ENCODE measurements around the gene NSMCE3.

Gene NSMCE3

DNA sequence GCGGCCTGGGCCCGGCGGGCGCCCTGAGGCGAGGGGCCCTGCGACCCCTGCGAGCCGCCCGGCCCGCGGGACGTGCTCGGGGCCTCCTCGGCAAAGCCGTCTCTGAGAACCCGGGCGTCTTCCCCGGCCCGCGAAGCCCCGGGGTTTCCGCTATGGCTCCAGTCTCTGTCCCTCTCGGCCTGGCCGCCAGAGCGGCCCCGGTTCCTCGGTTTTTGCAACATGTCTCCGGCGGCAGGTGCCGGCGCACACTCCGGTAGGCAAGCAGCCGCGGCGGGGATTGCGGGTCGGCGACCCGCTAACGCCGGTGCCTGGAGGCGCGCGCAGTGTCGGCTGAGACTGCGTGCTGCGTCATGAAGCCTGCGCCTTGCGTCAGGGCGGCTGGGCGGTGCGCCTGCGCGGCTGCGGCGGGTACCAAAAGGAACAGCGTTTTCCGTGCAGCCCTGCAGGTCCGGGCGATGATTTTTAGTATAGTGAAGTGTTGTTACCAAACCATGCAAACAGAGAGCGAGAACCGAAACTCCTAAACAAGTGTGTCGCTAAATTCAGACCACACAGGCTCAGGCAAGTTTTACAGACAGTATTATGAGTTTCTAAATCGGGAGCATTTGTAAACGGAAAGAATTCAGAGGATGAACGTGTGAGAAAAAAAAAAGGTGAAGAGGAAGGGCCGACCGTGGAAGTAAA is at the start of gene NSMCE3:
TSS of gene NSMCE3 (minus strand) at position 338 of the 684 bp plus-strand sequence. CDS start at position 221, 117 bp downstream.
- DNase-seq (ENCODE audit: low spot score) = peak; percentile 94

DNA sequence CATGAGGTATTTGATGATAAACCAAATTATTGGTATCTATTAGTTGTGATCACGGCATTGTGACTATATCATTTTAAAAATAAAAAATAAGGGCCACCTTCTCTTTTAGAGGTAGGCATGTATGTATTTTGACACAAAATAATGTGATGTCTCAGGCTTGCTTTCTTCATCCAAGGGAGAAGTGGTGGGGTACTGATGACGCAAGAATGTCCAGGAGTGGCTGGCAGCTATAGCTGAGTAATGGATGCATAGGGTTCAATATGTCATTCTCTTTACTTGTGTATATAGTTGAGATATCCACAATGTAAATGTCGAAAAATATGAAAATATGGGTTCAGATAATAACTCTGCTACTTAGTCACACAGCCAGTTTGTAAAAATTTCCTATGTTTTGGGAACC is 46.8 kb upstream of the NSMCE3 start:
- no peak for DNase-seq (ENCODE audit: low spot score)

DNA sequence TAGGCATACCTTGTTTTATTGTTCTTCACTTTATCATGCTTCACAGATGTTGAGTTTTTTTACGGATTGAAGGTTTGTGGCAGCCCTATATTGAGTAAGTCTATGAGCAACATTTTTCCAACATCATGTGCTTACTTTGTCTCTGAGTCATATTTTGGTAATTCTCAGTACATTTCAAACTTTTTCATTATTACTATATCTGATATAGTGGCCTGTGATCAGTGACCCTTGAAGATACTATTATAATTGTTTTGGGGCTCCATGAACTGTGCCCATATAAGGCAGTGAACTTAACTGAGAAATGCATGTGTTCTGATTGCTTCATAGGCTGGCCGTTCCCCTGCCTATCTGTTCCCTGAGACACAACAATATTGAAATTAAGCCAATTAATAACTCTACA is 42.8 kb upstream of the NSMCE3 start:
- no peak for DNase-seq (ENCODE audit: low spot score)

DNA sequence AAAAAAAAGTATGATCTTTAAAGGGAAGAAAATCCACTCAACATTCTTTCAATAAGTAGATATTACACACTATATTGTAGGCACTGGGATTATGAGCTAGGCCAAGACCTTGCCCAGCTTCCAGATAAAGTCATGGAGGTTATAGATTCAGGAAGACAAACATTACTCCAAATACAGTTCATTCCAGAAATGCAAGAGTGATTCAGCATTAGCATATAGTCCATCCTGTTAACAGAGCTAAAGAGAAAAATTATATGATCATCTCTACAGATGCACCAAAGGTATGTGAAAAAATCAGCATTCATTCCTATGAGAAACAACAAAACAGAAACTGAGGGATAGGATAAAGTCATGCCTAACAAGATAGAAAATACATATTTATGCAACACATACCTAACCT is 42.1 kb upstream of the NSMCE3 start:
- DNase-seq (ENCODE audit: low spot score) = no peak

DNA sequence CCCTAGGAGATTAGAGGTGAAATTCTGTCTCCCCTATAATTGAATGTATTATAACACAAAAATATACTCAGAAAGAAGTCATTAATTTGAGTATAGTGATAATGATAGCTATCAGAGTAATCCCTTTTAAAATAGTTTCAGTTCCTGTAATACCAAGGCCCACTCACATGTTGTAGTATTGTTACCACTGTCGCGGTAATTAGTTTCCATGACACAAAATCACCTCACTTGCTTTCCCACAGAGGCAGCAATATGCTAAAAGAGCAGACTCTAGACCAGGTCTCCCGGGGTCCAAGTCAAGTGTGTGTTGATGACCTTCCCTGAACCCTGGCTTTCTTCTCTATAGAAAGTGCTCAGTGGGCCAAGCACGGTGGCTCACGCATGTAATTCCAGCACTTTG is 39.5 kb upstream of the NSMCE3 start:
- no peak for DNase-seq (ENCODE audit: low spot score)

DNA sequence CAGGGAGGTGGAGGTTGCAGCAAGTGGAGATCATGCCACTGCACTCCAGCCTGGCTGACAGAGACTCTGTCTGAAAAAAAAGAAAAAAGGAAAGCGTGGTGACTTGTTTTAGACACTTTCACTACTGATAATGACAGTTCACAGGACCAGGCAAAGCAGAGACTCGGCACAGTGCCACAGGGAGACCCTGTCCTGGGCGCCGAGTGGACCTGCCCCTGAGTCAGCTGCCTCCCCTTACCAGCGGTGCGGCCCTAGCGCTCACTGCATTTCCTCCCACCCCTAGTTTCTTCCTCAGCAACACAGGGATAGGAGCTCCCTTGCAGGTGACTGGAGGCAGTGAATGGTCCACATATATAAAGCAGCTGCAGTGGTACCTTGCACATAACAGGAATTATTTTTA is 38.7 kb upstream of the NSMCE3 start:
- DNase-seq (ENCODE audit: low spot score) = no peak

DNA sequence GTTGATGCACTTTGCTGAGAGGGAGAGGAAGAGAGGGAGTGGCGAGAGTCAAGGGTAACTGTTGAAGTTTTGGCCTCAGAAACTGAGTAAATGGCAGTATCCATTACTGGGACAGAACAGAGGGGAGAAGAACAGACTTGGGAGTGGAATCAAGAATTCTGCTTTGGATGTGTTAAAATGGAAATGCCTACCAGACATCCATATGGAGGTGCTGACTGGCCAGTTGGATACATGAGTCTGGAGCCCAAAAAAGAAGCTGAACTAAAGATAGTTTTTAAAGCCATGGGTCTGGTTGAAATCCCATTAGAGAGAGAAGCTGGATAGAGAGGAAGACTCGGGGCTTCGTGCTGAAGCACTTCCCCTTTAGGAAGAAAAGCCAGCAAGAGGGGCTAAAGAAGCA is 35.9 kb upstream of the NSMCE3 start:
- DNase-seq (ENCODE audit: low spot score) = no peak

DNA sequence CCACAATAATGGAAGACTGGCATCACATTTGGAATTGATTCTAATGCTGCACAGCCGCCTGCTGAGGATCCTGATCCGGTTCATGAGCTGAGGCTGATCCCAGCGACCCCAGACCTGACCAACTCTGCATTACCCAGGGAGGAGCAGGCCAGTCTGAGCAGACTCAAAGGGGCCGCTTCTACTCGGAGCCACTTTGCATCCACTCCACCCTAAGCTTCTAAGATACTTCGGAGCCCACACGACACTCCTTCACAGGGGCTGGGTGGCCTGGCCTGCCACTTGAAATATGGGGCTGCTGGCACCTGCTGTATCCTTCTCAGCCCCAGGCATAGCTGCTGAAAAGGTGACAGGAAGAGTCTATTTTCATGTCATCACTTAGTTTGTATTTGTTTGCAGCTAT is 33.2 kb upstream of the NSMCE3 start:
- DNase-seq (ENCODE audit: low spot score) = no peak

DNA sequence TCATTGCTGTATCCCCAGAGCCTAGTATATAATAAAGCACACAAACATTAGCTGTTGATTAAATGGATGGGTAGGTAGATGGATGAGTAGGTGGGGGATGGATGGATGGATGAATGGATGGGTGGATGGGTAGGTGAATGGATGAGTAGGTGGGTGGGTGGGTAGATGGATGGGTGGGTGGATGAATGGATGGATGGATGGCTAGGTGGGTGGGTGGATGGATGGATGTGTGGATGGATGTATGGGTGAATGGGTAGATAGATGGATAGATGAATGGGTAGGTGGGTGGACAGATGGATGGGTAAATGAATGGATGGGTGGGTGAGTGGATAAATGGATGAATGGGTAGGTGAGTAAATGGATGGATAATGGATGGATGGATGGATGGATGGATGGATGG is 30.2 kb upstream of the NSMCE3 start:
- DNase-seq (ENCODE audit: low spot score) = no peak

DNA sequence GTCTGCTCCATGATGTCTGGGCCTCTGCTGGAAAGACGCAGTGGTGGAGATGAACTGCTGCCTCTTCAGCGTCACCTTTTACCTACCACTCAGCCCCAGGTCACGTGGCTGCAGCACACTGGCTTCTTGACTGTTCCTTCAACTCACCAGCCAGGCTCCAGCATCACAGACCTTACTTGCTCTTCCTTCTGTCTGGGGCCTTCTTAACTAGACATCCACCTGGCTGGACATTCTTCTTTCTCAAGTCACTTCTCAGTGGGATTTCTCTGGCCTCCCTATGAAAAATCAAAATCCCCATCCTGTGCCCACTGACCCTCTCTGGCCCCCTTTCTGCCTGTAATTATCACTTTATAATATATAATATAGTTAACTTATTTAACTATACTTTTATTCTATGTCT is 29.7 kb upstream of the NSMCE3 start:
- no peak for DNase-seq (ENCODE audit: low spot score)

DNA sequence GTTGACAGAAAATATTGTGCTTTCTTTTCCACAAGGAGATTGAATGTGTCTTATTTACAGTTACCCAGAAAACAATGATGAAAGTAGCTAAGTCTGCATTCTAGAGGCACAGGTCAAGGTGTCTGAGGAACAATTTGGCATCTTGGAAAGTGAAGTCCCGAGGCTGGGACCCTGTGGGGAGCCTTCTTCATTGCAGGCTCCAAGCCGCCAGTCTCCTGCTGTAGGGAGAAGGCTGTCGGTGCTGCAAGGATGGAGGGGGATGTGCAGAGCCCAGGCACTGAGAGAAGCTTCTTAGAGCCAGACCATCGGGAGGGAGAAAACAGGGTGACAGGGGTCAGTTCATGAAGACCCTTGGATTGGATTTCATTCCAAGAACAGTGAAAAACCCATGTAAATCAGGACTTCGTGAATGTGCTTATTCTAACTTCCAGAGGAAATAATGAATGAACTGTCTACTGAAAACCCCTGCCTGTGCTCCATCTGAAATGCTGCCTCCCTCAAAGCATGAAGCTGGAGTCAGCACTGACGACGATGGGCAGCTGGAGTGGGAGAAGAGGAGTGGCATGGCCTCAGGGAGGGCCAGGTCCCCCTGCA is 25.2 kb upstream of the NSMCE3 start:
- no peak for DNase-seq (ENCODE audit: low spot score)

DNA sequence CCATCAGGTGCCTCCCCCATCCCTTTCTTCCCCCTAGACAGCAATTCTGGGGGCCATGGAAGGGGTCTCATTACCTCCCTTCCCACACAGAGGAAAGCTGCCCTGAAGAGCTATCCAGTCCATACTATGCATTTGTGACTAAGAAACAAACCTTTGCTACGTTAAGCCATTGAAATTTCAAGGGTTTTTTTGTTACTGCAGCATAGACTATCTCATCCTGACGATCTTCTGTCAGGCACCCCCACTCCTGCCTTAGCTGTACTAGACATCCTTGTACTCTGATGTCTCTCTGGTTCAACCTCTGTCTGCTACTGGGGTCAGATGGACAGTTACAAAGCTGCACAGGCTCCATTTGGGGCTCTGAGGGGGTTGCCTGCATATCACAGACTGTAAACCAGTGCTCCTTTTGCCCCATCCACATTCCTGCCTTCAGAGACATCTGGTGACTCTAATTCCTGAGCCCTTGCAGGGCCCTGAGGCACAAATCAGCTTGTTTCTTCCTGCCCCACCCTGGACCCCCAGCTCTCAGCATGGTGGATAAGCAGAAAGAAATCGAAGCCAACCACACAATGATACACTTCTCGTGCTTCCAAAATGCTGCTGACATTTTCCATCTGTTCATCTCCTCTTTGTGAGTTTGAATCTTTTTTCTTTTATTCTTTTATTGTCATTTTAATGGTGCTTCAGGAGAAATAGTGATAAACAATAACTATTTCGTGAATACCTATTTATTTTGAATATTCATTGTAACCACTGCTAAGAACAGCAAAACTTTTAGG is 21.6 kb upstream of the NSMCE3 start:
- no peak for DNase-seq (ENCODE audit: low spot score)

DNA sequence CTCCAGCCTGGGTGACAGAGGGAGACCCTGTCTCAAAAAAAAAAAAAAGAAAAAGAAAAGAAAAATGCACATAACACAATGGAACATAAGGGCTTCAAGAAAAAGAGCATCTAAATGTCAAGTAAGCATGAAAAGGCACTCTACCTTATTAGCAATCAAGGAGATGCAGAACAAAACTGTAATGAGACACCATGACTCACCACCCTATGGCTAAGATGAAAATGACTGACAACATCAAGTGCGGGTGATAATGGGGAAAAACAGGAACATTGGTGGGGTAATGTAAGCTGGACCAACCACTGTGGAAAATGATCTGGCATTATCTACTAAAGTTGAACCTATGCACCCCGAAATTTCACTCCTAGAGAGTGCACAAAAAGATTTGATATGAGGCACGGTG is 19.6 kb upstream of the NSMCE3 start:
- DNase-seq (ENCODE audit: low spot score) = no peak

DNA sequence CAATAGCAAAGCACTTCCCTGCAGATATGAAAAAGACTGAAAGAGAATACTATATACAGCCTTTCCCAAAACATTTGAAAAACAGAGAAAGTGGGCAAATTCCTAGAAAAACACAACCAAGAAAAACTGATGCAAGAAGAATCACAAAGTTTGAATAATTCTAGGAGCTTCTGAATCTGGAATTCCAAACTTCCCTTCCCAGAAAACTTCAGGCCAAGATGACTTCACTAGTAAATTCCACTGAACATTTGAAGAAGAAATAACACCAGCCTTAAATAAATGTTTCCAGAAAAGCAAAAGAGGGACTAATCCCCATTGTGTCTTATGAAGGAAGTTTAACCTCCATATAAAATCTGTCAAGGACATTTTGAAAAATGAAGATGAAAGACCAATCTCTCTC is 15.8 kb upstream of the NSMCE3 start:
- no peak for DNase-seq (ENCODE audit: low spot score)

DNA sequence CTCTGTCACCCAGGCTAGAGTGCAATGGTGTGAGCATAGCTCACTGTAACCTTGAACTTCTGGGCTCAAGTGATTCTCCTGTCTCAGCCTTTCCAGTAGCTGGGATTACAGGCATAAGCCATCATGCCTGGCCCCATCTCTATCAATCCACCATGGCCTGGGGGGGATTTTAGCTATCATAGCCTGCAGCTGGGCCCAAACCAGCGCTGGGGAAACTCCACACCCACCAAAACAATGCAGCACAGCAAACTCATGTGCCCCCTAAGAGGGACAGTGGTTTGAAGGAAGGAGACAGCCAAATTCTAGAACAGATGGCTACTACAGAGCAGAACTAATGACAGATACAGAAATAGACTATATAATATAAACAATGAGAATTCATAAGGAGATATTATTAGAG is 13.8 kb upstream of the NSMCE3 start:
- no peak for DNase-seq (ENCODE audit: low spot score)

DNA sequence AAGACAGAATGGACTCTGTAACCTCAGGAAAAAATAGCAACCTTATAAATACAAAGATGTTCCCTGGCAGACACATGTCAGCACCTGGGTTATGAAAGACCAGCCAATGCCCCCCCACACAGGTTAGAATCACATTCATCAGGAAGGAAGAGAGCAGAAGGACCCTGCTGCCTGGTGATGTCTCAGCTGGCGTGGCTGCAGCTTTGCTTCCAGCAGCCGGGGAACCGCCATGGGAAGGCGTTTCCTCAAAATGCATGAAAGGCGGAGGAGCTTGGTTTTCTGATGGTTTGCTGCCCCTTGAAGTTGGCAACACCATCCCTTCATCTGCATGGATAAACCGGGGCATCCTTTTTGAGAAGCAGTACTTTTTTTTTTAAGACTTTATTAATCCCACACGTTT is 10.9 kb upstream of the NSMCE3 start:
- no peak for DNase-seq (ENCODE audit: low spot score)

DNA sequence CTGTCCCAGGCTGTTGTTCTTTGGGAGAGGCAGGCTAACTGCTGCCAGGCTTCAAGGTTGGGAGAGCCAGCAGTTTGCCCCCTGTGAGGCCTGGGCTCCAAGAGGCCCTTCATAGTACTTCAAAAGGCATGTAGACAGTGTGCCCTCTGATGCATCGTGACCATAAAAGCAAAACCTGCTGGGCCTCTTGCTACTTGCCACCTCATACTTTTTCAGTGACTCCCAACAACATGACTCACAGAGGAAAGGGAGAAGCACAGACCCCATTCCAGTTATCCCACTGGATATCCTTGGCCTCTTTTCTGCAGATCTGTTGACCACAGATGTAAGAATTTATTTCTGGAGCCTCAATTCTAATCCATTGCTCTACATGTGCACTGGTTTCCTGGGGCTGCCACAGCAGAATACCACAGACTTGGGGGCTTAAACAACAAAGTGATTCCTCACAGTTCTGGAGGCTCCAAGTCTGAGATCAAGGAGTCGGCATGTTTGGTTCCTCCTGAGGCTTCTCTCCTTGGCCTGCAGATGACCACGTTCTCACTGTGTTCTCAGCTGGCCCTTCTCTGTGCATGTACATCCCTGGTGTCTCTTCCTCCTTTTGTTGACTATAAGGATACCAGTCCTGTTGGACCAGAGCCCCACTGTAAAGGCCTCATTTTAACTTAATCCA is 8.9 kb upstream of the NSMCE3 start:
- no peak for DNase-seq (ENCODE audit: low spot score)

DNA sequence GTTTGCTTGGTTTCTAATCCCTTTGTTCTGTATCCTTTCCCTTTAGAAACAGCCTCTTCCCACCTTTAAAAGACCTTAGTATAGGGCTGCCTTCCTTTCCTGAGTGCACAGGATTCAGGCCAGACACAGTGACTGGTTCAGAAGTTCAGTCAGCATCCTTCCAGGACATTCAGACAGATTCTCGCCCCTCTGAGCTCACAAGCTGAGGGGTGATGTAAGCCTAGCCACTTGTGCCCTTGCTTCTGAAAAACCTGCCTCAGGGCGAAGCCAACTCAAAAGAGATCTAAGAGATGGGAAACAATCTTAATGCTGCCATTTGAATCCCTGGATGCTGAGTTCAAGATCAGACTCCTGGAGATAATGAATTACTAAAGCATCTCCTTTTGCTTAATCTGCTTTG is 6.7 kb upstream of the NSMCE3 start:
- DNase-seq (ENCODE audit: low spot score) = no peak

DNA sequence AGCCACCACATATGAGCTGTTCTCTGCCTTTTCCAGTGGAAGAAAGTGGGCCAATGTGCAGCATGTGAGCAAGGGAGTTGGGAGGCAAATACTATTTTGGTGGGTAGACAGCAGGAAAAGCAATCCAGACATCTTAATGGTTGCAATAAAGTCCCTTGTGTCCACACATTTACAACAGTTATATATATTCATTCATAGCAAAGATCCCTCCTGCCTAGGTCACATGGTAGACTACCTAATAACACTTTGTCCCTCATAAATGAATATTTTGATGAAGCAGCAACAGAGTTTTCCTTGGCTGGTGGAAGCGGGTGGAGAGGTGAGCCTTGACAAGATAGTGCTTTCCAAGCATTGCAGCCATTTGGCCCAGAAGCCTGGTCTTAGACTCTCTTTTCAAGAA is 6.2 kb upstream of the NSMCE3 start:
- DNase-seq (ENCODE audit: low spot score) = no peak

DNA sequence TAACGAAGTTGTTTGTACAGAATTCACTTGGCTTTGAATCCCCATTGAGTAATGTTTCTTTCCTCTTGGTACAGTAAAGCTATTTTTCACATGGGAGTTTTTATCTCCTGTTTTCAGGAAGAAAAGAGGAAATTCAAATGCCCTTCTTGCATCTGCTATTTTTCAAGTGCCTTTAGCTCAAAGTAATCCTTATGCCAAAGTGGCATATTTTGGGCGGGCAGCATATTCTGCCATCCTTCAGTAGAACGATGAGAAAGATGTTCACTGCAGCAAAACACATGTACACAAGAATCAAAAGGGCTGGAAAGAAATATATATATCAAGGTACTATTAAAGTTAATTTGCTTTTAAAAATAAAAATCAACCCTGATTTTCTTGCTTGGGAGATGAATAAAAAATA is 5.3 kb upstream of the NSMCE3 start:
- DNase-seq (ENCODE audit: low spot score) = no peak

DNA sequence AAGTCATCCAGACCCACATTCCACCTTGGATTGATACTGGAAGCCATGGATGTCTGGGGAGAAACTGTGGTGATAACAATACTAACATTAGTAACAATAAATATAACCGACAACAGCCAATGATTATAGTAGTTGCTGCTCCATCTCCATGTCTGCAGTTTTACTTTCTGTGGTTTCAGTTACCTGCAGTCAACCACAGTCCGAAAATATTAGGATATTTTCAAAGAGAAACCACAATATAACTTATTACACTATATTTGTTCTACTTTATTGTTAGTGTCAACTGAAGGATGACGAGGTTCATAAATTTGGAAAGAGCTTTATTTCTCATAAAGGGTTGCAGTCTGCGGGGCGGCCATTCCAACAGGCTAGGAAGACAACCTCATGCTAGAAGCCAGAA is 2.6 kb upstream of the NSMCE3 start:
- no peak for DNase-seq (ENCODE audit: low spot score)

DNA sequence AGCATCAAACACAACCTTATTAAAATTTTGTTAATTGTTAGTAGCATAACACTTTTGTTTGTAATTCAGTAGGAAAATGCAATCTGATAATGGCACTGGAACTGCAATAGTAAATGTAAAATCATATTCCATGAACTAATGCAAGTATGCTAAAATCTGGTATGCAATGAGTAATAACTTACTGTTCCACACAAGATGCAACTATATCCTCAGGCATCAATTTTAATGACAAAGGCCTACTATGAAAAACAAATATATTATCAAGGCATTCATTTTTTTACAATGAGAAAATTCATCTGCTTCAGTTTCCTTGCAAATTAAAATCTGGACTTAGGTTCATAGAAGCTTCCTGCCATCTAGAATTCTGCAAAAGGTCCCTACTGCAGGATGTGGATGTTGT is 1.4 kb upstream of the NSMCE3 start:
- no peak for DNase-seq (ENCODE audit: low spot score)
